HepG2 (cell line): ENCODE measurements around the gene EML2. TPM values are rescaled to one million over a fixed set of nuclear protein-coding genes. Genes with fewer than 3 reads are reported as not detected.

Source experiments
- ATAC-seq: fragments of 200-7000 bp; cut with Tn5 transposase; 3 replicates; pipeline ENCODE4 v1.9.1; 2020; ENCODE audit warnings: mild to moderate bottlenecking, moderate library complexity
- BruUV-seq: library from RNA; stranded (reverse); fragments of 400-500 nt; replicated peaks from 2 replicates; lab custom pipeline; 2021; lab: Mats Ljungman, UMichigan
- CTCF ChIA-PET: fragments of 300-600 bp; formaldehyde crosslinking; extraction: SDS; loops from one replicate; lab custom pipeline; 2021; ENCODE audit warnings: low total read pairs, inconsistent platforms, low intra/inter-chr PET ratio; lab: Yijun Ruan, JAX
- POLR2A ChIA-PET: fragments of 350-600 bp; sonication (Branson Sonifier 250); formaldehyde crosslinking; loops from one replicate; lab custom pipeline; 2020; ENCODE audit warnings: antibody characterized with exemption, inconsistent platforms; lab: Yijun Ruan, JAX
- DNase-seq: peaks from one replicate; pipeline ENCODE4 v3.0.0-alpha.2; 2015; ENCODE audit warnings: low spot score
- FAIRE-seq: peaks from 3 replicates; lab custom pipeline; 2011; peaks lifted over from hg19 to GRCh38; lab: Jason Lieb, UNC
- H2AFZ ChIP-seq: one replicate; pipeline ENCODE4 v1.6.1; 2011; ENCODE audit warnings: low read length, inconsistent platforms
- H3K27ac ChIP-seq: fragments of 300-600 bp; 3 replicates; pipeline ENCODE4 v1.8.0; 2011; ENCODE audit warnings: mixed run types, mild to moderate bottlenecking, mixed read lengths, low read length, inconsistent platforms; ENCODE audit not compliant: insufficient read depth; ENCODE audit errors: extremely low read length
- H3K27me3 ChIP-seq, 2 experiments: fragments of 200-600 bp in 1 of 2; 2 replicates in 1 of 2; 3 replicates in 1 of 2; pipeline versions ENCODE4 v1.6.0 to v1.8.0; 2011; ENCODE audit warnings: low read length in 2 of 2, mild to moderate bottlenecking in 2 of 2, moderate library complexity in 2 of 2, inconsistent platforms in 1 of 2; ENCODE audit not compliant: insufficient read depth in 2 of 2, control insufficient read depth in 1 of 2
- H3K36me3 ChIP-seq, 2 experiments: fragments of 200-600 bp in 1 of 2; replicated peaks in 1 of 2; 2 replicates in 1 of 2; 3 replicates in 1 of 2; pipeline versions ENCODE4 v1.5.1 to v1.8.0; 2011; ENCODE audit warnings: low read length in 2 of 2, inconsistent platforms in 1 of 2; ENCODE audit not compliant: insufficient read depth in 2 of 2, control insufficient read depth in 1 of 2
- H3K4me1 ChIP-seq: 2 replicates; pipeline ENCODE4 v1.5.1; 2012; ENCODE audit warnings: low read length, inconsistent platforms; ENCODE audit not compliant: insufficient read depth
- H3K4me2 ChIP-seq: 2 replicates; pipeline ENCODE4 v1.6.0; 2011; ENCODE audit warnings: low read depth, low read length, inconsistent platforms
- H3K4me3 ChIP-seq, 3 experiments: fragments of 200-600 bp in 1 of 3; sonication (generic), shearing (Covaris generic) in 1 of 3; replicated peaks in 1 of 3; 2 replicates each; pipeline ENCODE4 v1.5.1; 2011 to 2016; ENCODE audit warnings: low read length in 3 of 3, inconsistent platforms in 2 of 3, low read depth in 2 of 3, mild to moderate bottlenecking in 2 of 3, control low read depth in 1 of 3, mixed read lengths in 1 of 3; ENCODE audit not compliant: insufficient read depth in 1 of 3
- H3K79me2 ChIP-seq: one replicate; pipeline ENCODE4 v1.6.1; 2011; ENCODE audit warnings: low read length, inconsistent platforms; ENCODE audit not compliant: insufficient read depth
- H3K9ac ChIP-seq: 2 replicates; pipeline ENCODE4 v1.6.0; 2011; ENCODE audit warnings: mild to moderate bottlenecking, low read depth, low read length, inconsistent platforms; ENCODE audit not compliant: insufficient read depth
- H3K9me3 ChIP-seq: 2 replicates; pipeline ENCODE4 v1.5.1; 2012; ENCODE audit warnings: mild to moderate bottlenecking, low read length
- H4K20me1 ChIP-seq: 2 replicates; pipeline ENCODE4 v1.6.0; 2011; ENCODE audit warnings: inconsistent platforms, mild to moderate bottlenecking, low read length, moderate library complexity; ENCODE audit not compliant: insufficient read depth
- ATF2 ChIP-seq: sonication (generic); formaldehyde crosslinking; IDR thresholded peaks from 2 replicates; pipeline ENCODE4 v1.4.0; 2020; ENCODE audit warnings: missing genetic modification reagents
- FOXA3 ChIP-seq: IDR thresholded peaks from 2 replicates; pipeline ENCODE4 v1.6.1; 2016; ENCODE audit warnings: missing genetic modification reagents, missing compliant biosample characterization
- ISL2 ChIP-seq: sonication (generic); formaldehyde crosslinking; IDR thresholded peaks from 2 replicates; pipeline ENCODE4 v1.5.0; 2020; ENCODE audit warnings: missing genetic modification reagents
- KMT2B ChIP-seq: IDR thresholded peaks from 2 replicates; pipeline ENCODE4 v1.6.1; 2016; ENCODE audit warnings: missing genetic modification reagents, missing compliant biosample characterization
- SMC3 ChIP-seq: IDR thresholded peaks from 2 replicates; pipeline ENCODE4 v1.6.1; 2011; ENCODE audit warnings: low read length, improper control_type of control experiment
- SSRP1 ChIP-seq: IDR thresholded peaks from 2 replicates; pipeline ENCODE4 v1.6.1; 2016; ENCODE audit warnings: control low read depth
- ZMAT5 ChIP-seq: sonication (generic); formaldehyde crosslinking; IDR thresholded peaks from 2 replicates; pipeline ENCODE4 v1.5.0; 2020; ENCODE audit warnings: mild to moderate bottlenecking, low read depth, missing genetic modification reagents, borderline replicate concordance
- ZNF10 ChIP-seq: sonication (generic); formaldehyde crosslinking; IDR thresholded peaks from 2 replicates; pipeline ENCODE4 v1.4.0; 2020; ENCODE audit warnings: mild to moderate bottlenecking, low read depth, missing genetic modification reagents, borderline replicate concordance
- ZNF207 ChIP-seq: fragments of 450-650 bp; IDR thresholded peaks from 2 replicates; pipeline ENCODE4 v1.6.1; 2016; ENCODE audit warnings: antibody characterized with exemption, borderline replicate concordance
- ZNF260 ChIP-seq: sonication (generic); formaldehyde crosslinking; IDR thresholded peaks from 2 replicates; pipeline ENCODE4 v1.4.0; 2020; ENCODE audit warnings: missing genetic modification reagents, low read depth, mild to moderate bottlenecking, borderline replicate concordance
- ZNF530 ChIP-seq: sonication (generic); formaldehyde crosslinking; IDR thresholded peaks from 2 replicates; pipeline ENCODE4 v1.5.0; 2020; ENCODE audit warnings: low read depth, mild to moderate bottlenecking, missing genetic modification reagents
- ZNF670 ChIP-seq: sonication (generic); formaldehyde crosslinking; IDR thresholded peaks from 2 replicates; pipeline ENCODE4 v1.8.0; 2022; ENCODE audit warnings: mild to moderate bottlenecking, missing genetic modification reagents, borderline replicate concordance
- ZNF691 ChIP-seq: sonication (generic); formaldehyde crosslinking; IDR thresholded peaks from 2 replicates; pipeline ENCODE4 v1.4.0; 2020; ENCODE audit warnings: missing genetic modification reagents, low read depth, mild to moderate bottlenecking, borderline replicate concordance
- WGBS: methylation state at CpG from one replicate; pipeline ENCODE4 v1.1.6; 2017; ENCODE audit warnings: low lambda C conversion rate; 5-methylcytosine and 5-hydroxymethylcytosine counted together
- in situ Hi-C: cut with HindIII; loops from 2 replicates; pipeline ENCODE4 v1.10.0; 2017; ENCODE audit warnings: low pct_unique_long_range_greater_than_20kb; ENCODE audit not compliant: extremely low pct_ligation_motif_present
- intact Hi-C: fragments of 100-400 bp; cut with micrococcal nuclease; formaldehyde crosslinking; loops from one replicate; pipeline ENCODE4 v1.10.0; 2022; ENCODE audit not compliant: unreplicated experiment
- polyA plus RNA-seq, 8 experiments: library from polyadenylated mRNA; depleted of rRNA in 3 of 8; stranded (reverse) in 7 of 8; unstranded in 1 of 8; fragments of >200 nt; fragmentation: Illumina TruSeq in 4 of 8; extraction: Trizol in 4 of 8; gene quantifications; 2 replicates each; pipeline versions ENCODE4 v1.2.1 to v1.2.3, GENCODE V29; 2011 to 2016; ENCODE audit warnings: low read depth in 4 of 8, missing spikeins in 1 of 8, mixed read lengths in 1 of 8; ENCODE audit not compliant: insufficient read depth in 1 of 8
- total RNA-seq, 5 experiments: library from RNA; depleted of rRNA; stranded (reverse); fragments of >200 nt; fragmentation: Illumina TruSeq; extraction: Trizol; gene quantifications; 2 replicates each; pipeline ENCODE4 v1.2.3, GENCODE V29; 2016; ENCODE audit warnings: low read depth in 1 of 5

EML2 gene
- total and polyA plus RNA-seq, 2 of the 13 experiments (the other 11 are each of a cell fraction or from before 2014, with no cell fraction given): 7.3 to 12.9 TPM

- TF ChIP-seq SMC3: no peak
These were observed 37.7 kb upstream of the EML2 start (continued) for GRCh38 chr19:45676851-45677263.

- ATAC-seq (no peak), FAIRE-seq (no peak), DNase-seq (no peak)
- H3K9me3 ChIP-seq: no peaks in the 10 kb centered on the region
- BruUV-seq: no TSS peak
- intact Hi-C loops (no loop called here), in situ Hi-C loops (no loop called here)
- H3K27ac ChIP-seq: no peak overlapping the region
- TF ChIP-seq FOXA3 (CRISPR knock-in tag) (no peak), ZNF260 (no peak), ZNF530 (CRISPR knock-in tag) (no peak), KMT2B (CRISPR knock-in tag) (no peak), ZNF10 (CRISPR knock-in tag) (no peak), ISL2 (CRISPR knock-in tag) (no peak), ZNF207 (no peak), ZMAT5 (CRISPR knock-in tag) (no peak), ATF2 (CRISPR knock-in tag) (no peak), ZNF691 (CRISPR knock-in tag) (no peak), ZNF670 (no peak), SSRP1 (CRISPR knock-in tag) (no peak)
- no peaks in the 10 kb centered on the region for H3K36me3 ChIP-seq
- no peaks in the 10 kb centered on the region for H4K20me1 ChIP-seq
- WGBS: 55% methylated on average over 7 of the region's 7 CpGs
- ChIA-PET POLR2A (interaction anchor here (1.2 kb wide), 1 partner anchor 235 kb away, joined by 5 read pairs; no protein-coding TSS in a partner anchor), CTCF (no interaction called here)
- no peak overlapping the region for H2AFZ ChIP-seq
- no peak overlapping the region for H3K4me3 ChIP-seq
- H3K79me2 ChIP-seq: no peaks in the 10 kb centered on the region
- H3K9ac ChIP-seq: no peak overlapping the region
- no peak overlapping the region for H3K4me2 ChIP-seq
- H3K27me3 ChIP-seq: peaks cover 0 to 2% of the 10 kb centered on the region in 2 experiments; a peak in 2 of 5 replicates
- peaks cover 31% of the 10 kb centered on the region for H3K4me1 ChIP-seq
These were observed 35.7 kb upstream of the EML2 start for GRCh38 chr19:45674946-45675345.
